GM19240 (cell line): Measurements from ENCODE around the gene PGM5.
"Not testable (repeated sequence)": the region's sequence is repeated elsewhere in the genome, so short reads cannot be mapped to it uniquely, and the experiment has no call there.

ENCODE experiments used
- DNase-seq: peaks from one replicate; pipeline ENCODE4 v3.0.0; 2011; ENCODE audit warnings: low spot score; ENCODE audit not compliant: insufficient read length

PGM5 gene

GRCh38 chr9:68356380-68357118 lies at the start of gene PGM5:
TSS of gene PGM5 (plus strand) at chr9:68356611. CDS start at chr9:68357128, 517 bp downstream.
- DNase-seq = not testable (repeated sequence)

- DNase-seq = not testable (repeated sequence)
Observed at GRCh38 chr9:68307127-68307526, 49.3 kb upstream of the PGM5 start.

- not testable (repeated sequence) for DNase-seq
Observed at GRCh38 chr9:68307654-68308053, 48.8 kb upstream of the PGM5 start.

- DNase-seq = not testable (repeated sequence)
Observed at GRCh38 chr9:68311208-68311607, 45.2 kb upstream of the PGM5 start.

GRCh38 chr9:68318209-68318608 lies 38.2 kb upstream of the PGM5 start:
- not testable (repeated sequence) for DNase-seq

- DNase-seq = not testable (repeated sequence)
Observed at GRCh38 chr9:68323749-68324148, 32.7 kb upstream of the PGM5 start.

- DNase-seq = not testable (repeated sequence)
Observed at GRCh38 chr9:68324518-68324917, 31.9 kb upstream of the PGM5 start.

GRCh38 chr9:68329106-68329505 lies 27.3 kb upstream of the PGM5 start:
- not testable (repeated sequence) for DNase-seq

- not testable (repeated sequence) for DNase-seq
Observed at GRCh38 chr9:68330531-68331173, 25.8 kb upstream of the PGM5 start.

GRCh38 chr9:68332122-68332521 lies 24.3 kb upstream of the PGM5 start:
- not testable (repeated sequence) for DNase-seq

GRCh38 chr9:68335935-68336334 lies 20.5 kb upstream of the PGM5 start:
- not testable (repeated sequence) for DNase-seq

- DNase-seq = not testable (repeated sequence)
Observed at GRCh38 chr9:68336639-68337339, 19.6 kb upstream of the PGM5 start.

- not testable (repeated sequence) for DNase-seq
Observed at GRCh38 chr9:68338000-68338399, 18.4 kb upstream of the PGM5 start.

- DNase-seq = not testable (repeated sequence)
Observed at GRCh38 chr9:68342265-68343025, 14.0 kb upstream of the PGM5 start.

- not testable (repeated sequence) for DNase-seq
Observed at GRCh38 chr9:68343242-68343641, 13.2 kb upstream of the PGM5 start.

GRCh38 chr9:68343992-68344391 lies 12.4 kb upstream of the PGM5 start:
- DNase-seq = not testable (repeated sequence)

- not testable (repeated sequence) for DNase-seq
Observed at GRCh38 chr9:68351689-68352088, 4.7 kb upstream of the PGM5 start.

- DNase-seq = not testable (repeated sequence)
Observed at GRCh38 chr9:68355993-68356379, 425 bp upstream of the PGM5 start.

GRCh38 chr9:68357119-68357714 lies 806 bp downstream of the PGM5 start:
- DNase-seq = not testable (repeated sequence)

GRCh38 chr9:68366933-68367547 lies 10.6 kb downstream of the PGM5 start:
- not testable (repeated sequence) for DNase-seq
